Measurements from ENCODE around the gene MAGOH. TPM values are rescaled to one million over a fixed set of nuclear protein-coding genes. Genes with fewer than 3 reads are reported as not detected.

MAGOH gene
- total and polyA plus RNA-seq, 9 of the 15 experiments (the other 6 are each of a cell fraction or from before 2014, with no cell fraction given): 102 to 342 (median 135) TPM

- no peak for TF ChIP-seq NONO (IDR thresholded peaks at IDR 0.05; ENCODE audit: low read depth in 2 of 2, low read length in 1 of 2)
- no peak; the same call in 1 of the 2 replicates for TF ChIP-seq JUN (IDR thresholded peaks at IDR 0.05; ENCODE audit: borderline replicate concordance, low read depth, low read length)
- TF ChIP-seq JUN (CRISPR knock-in tag; IDR thresholded peaks at IDR 0.05; ENCODE audit: borderline replicate concordance): no peak
- peak; percentile 60 for TF ChIP-seq MTA2 (IDR thresholded peaks at IDR 0.05; ENCODE audit: low read depth)
- TF ChIP-seq, protein P1, sequence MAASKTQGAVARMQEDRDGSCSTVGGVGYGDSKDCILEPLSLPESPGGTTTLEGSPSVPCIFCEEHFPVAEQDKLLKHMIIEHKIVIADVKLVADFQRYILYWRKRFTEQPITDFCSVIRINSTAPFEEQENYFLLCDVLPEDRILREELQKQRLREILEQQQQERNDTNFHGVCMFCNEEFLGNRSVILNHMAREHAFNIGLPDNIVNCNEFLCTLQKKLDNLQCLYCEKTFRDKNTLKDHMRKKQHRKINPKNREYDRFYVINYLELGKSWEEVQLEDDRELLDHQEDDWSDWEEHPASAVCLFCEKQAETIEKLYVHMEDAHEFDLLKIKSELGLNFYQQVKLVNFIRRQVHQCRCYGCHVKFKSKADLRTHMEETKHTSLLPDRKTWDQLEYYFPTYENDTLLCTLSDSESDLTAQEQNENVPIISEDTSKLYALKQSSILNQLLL (CRISPR knock-in tag; IDR thresholded peaks at IDR 0.05; ENCODE audit: borderline replicate concordance): no peak
- no peak for TF ChIP-seq PTRF (tag; IDR thresholded peaks at IDR 0.05)
- no peak for TF ChIP-seq DDX20 (tag; IDR thresholded peaks at IDR 0.05; ENCODE audit: low read depth)
- no peak for TF ChIP-seq ZNF41 (CRISPR knock-in tag; conservative IDR thresholded peaks at IDR 0.05)
- no peak for TF ChIP-seq PTBP1 (IDR thresholded peaks at IDR 0.05; ENCODE audit: low read depth, low read length)
- no peak for TF ChIP-seq SRSF1 (IDR thresholded peaks at IDR 0.05; ENCODE audit: low read depth, low read length)
- TF ChIP-seq ELF2 (CRISPR knock-in tag; IDR thresholded peaks at IDR 0.05): 0 out of 2 replicates have a peak, but pooled peaks have one; percentile 28
- peak in 1 of 2 experiments; percentile 29; a peak in 1 of 4 replicates for TF ChIP-seq FOXA3 (CRISPR knock-in tag; conservative IDR thresholded peaks at IDR 0.05 in 1 of 2, IDR thresholded peaks at IDR 0.05 in 1 of 2)
- TF ChIP-seq, protein P2, sequence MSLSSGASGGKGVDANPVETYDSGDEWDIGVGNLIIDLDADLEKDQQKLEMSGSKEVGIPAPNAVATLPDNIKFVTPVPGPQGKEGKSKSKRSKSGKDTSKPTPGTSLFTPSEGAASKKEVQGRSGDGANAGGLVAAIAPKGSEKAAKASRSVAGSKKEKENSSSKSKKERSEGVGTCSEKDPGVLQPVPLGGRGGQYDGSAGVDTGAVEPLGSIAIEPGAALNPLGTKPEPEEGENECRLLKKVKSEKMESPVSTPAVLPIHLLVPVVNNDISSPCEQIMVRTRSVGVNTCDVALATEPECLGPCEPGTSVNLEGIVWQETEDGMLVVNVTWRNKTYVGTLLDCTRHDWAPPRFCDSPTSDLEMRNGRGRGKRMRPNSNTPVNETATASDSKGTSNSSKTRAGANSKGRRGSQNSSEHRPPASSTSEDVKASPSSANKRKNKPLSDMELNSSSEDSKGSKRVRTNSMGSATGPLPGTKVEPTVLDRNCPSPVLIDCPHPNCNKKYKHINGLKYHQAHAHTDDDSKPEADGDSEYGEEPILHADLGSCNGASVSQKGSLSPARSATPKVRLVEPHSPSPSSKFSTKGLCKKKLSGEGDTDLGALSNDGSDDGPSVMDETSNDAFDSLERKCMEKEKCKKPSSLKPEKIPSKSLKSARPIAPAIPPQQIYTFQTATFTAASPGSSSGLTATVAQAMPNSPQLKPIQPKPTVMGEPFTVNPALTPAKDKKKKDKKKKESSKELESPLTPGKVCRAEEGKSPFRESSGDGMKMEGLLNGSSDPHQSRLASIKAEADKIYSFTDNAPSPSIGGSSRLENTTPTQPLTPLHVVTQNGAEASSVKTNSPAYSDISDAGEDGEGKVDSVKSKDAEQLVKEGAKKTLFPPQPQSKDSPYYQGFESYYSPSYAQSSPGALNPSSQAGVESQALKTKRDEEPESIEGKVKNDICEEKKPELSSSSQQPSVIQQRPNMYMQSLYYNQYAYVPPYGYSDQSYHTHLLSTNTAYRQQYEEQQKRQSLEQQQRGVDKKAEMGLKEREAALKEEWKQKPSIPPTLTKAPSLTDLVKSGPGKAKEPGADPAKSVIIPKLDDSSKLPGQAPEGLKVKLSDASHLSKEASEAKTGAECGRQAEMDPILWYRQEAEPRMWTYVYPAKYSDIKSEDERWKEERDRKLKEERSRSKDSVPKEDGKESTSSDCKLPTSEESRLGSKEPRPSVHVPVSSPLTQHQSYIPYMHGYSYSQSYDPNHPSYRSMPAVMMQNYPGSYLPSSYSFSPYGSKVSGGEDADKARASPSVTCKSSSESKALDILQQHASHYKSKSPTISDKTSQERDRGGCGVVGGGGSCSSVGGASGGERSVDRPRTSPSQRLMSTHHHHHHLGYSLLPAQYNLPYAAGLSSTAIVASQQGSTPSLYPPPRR (CRISPR knock-in tag; IDR thresholded peaks at IDR 0.05; ENCODE audit: borderline replicate concordance): no peak
- TF ChIP-seq ATF1 (CRISPR knock-in tag; IDR thresholded peaks at IDR 0.05): no peak
- no peak for TF ChIP-seq ATF1 (tag; IDR thresholded peaks at IDR 0.05)
- no peak; the same call in 1 of the 2 replicates for TF ChIP-seq SMAD4 (CRISPR knock-in tag; conservative IDR thresholded peaks at IDR 0.05)
- TF ChIP-seq KDM2B (CRISPR knock-in tag; IDR thresholded peaks at IDR 0.05): no peak
- no peak for TF ChIP-seq ZNF124 (CRISPR knock-in tag; IDR thresholded peaks at IDR 0.05)
- TF ChIP-seq XRCC3 (IDR thresholded peaks at IDR 0.05): no peak
- no peak for TF ChIP-seq COPS2 (conservative IDR thresholded peaks at IDR 0.05)
- TF ChIP-seq, protein P3, sequence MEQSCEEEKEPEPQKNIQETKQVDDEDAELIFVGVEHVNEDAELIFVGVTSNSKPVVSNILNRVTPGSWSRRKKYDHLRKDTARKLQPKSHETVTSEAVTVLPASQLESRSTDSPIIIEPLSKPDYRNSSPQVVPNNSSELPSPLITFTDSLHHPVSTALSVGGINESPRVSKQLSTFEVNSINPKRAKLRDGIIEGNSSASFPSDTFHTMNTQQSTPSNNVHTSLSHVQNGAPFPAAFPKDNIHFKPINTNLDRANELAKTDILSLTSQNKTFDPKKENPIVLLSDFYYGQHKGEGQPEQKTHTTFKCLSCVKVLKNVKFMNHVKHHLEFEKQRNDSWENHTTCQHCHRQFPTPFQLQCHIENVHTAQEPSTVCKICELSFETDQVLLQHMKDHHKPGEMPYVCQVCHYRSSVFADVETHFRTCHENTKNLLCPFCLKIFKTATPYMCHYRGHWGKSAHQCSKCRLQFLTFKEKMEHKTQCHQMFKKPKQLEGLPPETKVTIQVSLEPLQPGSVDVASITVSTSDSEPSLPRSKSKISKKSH (CRISPR knock-in tag; IDR thresholded peaks at IDR 0.05): 0 out of 2 replicates have a peak, but pooled peaks have one; percentile 8
Observed at GRCh38 chr1:53183095-53183990, 55.0 kb downstream of the MAGOH start (continued).

All from K562 (cell line).